GM18511 (cell line): ENCODE results near the gene COL27A1.

ENCODE experiments used
- ATAC-seq: cut with Tn5 transposase; IDR thresholded peaks from one replicate; pipeline ENCODE4 v1.9.1; 2021; ENCODE audit warnings: mild to moderate bottlenecking, moderate library complexity; ENCODE audit not compliant: unreplicated experiment

Gene COL27A1

DNA sequence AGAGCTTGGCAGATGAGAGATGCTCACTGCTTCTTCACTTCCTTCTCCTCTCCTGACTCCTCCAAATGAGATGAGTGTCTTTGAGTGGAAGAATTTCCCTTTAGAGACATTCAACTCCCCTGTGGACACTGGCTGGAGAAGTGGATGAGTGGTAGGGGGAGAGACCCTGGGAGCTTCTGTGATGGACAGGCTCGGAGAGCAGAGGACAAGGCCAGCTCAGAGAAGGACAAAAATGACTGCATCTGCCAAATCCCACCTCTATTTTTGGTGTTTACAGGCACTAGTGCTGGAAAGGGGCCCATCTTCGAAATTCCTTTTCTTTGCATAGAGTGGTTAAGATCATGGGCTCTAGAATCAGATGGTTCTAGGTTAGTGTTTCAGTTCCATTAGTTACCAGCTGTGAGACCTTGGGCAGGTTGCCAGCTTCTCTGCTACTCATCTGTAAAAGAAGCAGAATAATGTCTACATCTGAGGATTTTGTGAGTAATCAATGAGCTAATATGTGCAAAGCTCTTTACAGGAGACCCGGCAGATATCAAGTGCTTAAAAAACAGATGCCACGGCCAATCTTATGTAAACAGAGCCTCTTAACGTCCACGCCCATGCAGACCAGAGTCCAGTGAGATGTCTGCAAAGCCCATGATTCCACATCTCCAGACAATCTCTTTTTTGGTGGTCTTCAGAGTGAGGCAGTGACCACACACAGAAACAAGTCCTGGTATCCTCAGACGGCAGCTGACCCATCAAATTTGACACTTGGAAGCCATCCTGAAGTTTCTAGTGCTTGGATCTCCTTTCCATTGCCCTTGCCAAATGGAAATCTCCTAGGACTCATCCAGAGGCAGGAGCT, 13.6 kb upstream of the COL27A1 start:
- ATAC-seq: no peak

DNA sequence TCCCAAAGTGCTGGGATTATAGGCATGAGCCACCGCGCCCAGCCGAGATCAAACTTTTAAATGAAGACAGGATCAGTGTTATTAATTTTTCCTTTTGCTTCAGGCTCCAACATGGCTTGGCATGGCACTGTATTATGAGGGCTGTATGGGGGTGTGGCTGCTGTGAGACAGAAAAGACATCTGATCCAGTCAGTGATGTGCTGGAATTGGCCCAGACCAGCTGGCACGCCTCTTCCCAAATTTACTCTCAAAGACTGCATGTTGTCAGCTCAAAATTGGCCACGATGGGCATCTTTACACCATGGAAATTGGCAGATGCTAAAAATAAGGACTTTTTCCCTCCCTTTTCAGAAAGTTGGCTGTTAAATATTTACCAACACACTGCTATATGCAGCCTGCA, 12.1 kb upstream of the COL27A1 start:
- ATAC-seq: no peak

DNA sequence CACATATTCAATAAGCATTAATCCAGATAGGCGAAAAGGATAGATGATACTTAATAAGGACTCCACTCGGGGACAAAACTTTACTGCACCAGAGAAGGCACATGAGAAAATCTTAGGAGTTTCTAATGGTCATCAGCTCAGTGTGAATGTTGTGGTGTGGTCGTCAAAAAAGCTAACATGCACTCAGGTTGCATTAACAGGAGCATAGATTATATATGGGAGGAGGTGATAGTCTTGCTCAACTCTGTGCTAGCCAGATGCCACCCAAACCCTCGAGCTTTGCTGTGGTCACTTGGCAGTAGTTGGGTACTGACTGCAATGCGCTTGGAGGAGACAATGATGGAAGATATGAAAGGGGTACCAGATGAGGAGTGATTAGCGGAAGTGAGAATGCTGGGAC, 8.6 kb upstream of the COL27A1 start:
- no peak for ATAC-seq

DNA sequence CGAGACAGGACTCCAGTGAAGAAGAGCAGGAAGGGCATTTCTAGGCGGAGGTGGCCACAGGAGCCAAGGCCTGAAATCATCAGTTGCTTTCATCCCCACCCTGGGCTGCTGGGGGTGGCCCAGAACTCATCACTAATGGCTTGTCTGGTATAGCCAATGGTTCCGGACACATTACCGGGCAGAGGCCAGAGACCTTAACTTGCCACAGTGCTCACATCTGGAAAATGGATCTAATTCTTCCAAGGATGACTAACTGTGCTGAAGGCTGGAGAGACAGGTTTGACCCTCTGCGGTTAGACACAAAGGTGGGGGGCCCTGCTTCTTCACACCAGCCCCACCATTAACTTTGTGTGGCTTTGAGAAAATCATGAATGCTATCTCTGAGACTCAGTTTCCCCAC, 6.2 kb upstream of the COL27A1 start:
- no peak for ATAC-seq

DNA sequence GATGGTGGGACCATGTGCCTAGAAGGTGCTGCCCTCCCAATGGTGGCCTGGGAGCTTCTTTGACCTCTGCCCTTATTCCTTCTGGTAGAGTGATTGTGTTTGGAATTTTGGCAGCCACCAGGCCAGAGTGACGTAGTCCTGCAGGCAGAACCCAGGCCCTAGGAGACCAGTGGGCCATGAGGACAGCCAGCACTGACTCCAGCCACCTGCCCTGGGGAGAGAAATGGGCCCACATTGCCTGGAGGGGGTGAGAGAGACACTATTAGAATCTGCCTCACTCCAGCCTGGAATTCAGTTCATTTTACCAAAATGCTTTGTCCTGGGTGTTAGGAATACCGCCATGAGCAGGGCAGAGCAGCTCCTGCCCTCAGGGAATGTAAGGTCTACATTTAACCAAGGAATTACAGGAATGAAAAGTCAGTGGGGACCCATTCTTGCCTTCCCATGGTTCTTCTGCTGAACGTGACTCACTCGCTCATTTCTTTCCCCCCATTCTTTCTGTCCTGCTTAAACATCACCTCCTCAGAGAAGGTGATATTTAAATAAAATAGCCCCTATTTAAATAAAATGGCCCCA, 5.5 kb upstream of the COL27A1 start:
- no peak for ATAC-seq

DNA sequence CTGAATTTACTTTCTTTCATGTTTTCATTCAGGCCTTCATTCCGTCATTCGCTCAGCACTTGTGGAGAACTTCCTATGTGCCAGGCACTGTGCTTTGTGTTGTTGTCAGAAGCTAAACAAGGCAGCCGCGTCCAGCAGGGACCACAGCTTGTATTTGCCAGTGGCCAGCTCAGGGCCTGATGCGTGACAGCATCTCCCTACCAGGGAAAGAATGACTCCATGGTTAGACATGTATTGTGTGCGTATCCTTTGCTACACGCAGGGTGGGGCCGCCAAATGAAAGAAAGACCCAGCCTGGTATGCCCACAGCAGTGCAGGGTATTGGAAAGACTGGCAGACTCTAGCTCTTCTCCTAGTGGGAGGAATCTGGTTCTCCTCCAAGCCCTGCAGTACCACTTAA, 4.7 kb upstream of the COL27A1 start:
- ATAC-seq: no peak

DNA sequence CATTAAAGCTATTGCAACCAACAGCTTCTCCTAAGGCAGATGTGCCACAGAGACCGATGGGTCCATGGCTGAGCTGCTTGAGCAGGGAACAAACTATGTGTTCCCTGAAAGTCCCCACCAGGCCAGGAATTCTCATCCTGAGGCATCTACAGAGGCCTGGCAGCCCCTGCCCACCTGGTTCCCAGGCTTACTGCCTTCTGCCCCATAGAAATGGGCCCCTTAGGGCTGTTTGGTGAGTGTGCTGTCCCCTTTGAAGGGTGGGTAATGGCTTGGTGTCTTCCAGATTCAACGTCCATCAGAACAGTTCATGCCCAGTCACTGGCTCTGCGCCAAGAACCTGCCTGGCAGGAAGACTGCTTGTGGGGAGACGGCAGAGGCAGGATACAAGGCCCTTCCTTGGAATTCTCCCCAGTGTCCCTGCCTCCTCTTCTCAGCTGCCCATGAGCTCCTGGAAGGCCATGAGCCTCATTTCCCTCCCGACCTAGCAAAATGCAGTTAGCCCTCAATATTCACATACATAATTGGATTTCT, 3.8 kb upstream of the COL27A1 start:
- no peak for ATAC-seq

DNA sequence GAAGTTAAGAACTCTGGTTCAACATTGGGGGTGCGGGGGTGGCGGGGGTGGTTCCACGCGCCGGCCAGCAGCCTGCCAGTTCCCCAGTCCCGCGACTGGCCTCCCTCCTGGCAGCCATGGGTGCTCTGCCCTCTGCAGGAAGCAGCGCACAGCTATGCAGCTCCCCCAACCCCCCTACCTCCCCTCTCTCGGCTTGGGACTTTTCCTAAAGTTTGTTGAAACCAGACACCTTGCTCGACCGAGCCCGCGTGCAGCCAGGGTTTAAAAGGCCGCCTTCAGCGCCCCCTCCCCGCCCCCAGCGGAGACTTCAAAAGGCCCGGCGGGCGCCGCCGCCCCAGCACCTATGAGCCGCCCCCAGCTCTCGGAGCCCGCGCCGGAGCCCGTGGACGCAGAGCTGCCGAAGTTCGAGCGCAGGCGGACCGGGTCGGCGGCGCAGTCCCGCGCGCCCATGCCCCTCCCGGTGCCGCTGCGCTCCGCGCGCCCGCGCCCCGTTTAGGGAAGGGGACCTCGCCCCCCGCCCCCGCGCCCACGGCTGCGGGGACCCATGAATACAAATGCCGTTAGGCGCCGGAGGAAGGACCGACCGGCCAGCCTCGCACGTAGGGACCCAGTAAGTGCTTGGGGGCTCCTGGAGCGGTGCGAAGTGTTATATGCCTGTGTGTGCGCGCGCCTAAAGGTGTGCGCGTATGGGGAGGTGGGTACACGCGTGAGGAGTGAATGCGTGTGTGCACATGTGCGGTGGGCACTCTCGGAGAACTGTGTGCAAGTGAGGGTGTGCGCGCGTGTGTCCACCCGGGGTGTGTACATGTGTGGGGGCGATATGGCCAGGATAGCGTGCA, 1.4 kb upstream of the COL27A1 start:
- ATAC-seq: no peak

DNA sequence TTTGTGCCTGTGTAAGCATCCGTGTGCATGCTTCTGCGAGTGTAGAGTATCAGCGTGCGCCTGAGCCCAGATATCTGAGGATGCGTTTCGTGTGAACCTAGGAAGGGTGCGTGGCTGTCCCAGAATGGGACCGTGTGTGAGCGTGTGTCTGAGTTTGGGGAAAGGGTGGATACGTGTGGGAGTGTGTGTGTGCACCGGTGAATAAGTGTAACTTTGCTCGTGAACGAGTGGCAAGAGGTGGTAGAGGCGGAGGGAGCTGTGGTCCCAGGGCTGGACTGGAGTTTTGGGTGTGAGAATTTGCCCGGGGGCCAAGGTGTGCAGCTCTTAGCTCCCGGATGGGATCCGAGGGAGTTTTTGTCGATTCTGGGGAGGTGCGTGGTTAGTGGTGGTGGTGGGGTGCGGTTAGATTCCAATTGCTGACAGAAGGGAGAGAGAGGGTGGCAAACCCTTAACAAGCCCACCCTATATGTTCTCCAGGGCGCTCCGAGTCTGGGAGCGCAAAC, 686 bp upstream of the COL27A1 start:
- no peak for ATAC-seq

DNA sequence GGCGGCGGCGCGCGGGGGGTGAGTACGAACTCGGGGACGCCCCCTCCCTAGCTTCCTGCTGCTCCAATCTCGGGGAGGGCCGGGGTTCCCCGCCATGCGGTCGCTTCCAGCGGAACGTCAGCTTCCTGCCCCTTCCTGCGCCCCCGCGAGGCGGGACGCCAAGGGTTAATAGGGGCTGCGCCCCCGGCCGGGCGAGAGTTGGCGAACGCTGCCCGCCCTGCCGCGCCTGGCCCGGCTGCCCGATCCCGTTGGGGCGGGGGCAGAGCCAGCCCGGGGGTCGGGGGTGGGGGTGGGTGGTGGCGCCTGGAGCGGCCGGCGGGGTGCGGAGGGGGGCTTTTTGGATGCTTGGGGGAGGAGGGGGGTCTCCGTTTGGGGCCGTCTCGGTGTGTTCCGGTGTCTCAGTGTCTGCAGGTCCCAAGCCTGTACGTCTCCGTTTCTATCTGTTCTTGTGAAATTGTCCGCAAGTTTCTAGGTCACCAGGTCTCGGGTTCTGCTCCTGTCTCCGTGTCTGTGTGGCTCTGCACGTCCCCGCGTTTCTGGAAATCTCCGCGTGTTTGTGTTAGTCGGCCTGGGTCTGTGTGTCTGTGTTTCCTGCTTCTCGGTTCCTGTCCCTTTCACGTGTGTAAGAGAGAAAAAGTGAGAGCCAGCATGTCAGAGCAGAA, 789 bp downstream of the COL27A1 start:
- ATAC-seq: no peak

DNA sequence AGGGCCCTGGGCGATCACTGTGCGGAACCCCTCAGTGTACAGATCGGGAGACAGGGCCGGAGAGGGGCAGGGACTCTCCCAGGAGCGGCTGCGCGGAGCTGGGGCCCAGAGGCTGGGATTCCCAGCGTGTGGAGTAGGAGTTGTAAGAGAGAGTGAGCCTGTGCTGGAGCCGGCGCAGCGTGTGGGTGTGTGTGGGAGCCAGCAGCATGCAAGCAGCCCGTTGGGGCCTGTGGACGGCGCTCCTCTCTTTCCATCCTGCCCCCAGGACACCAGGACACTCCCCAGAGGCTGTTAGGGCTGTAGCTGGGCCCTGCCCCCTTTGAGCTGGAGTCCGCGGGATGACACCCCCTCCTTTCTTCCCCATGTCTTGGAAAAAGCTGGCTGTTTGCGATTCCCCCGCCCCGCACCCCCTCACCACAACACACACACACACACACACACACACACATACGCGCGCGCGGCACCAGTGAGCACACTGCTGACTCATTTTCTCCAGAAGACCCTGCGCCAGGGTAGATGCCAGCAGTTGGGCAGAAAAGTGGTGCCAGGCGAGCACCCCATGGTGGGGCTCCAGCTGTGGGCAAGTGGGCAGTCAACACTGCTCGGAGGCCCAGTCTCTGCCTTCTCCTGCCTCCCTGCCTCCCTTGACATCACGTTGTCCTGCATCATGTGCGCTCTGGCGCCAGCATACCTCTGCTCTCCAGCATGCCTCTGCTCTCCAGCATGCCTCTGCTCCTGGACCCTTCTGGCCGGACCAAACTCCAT, 1.5 kb downstream of the COL27A1 start:
- ATAC-seq: no peak

DNA sequence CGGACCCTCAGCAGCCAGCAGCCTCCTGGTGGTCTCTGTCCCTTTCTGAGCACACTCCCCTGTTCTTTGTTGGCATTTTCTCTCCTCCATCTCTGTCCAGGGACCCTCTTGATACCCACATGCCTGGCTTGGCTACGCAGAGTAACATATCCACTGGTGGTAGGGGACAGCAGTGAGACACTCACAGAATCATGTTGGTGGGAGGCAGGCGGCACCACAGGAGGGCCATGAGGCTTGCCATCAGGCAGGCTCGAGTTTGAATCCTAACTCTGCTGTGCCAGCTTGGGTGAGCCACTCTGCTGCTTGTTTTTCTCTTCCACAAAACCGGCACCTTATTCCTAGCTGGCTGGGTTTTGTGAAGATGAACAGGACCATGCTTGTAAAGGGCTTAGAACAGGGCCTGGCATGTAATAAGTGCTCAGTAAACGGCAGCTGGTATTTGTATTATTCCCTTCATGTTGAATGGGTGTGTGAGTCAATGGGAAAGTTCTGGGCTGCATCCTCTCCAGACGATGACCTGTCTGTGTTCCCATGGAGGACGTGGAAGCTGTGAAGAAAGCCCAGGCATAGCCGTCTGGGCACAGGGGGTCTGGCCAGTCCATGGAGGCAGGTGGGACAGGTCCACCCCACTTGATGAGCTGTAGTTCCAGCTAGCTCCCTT, 2.3 kb downstream of the COL27A1 start:
- ATAC-seq: no peak

DNA sequence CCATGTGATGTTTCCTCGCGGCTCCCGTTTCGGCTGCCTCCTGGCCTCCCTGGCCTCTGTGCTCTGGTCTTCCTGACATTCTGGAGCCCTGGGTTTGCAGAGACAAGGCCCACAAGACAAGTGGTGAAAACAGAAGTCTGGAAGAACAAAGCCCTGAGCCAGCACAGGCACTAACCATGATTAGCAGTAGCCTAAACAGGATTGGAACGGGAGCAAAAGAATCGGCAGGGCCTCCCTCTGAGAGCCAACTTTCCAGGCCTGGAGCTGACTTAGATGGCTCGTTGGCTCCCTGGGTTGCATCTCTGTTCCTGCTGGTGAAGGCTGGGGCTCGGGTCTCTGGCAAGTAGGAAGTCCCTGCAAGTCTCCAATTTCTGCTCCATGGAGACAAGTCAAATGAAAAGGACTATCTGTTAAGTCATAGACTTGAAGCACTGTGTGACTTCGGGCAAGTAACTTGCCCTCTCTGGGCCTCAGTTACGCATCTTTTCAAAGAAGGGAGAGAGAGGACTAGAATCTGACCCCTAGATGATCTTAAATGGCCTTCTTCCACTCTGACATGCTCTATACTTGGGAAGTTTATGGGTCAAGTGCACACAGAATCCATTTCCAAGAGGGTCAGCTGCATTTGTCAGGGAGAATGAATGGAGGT, 3.3 kb downstream of the COL27A1 start:
- no peak for ATAC-seq

DNA sequence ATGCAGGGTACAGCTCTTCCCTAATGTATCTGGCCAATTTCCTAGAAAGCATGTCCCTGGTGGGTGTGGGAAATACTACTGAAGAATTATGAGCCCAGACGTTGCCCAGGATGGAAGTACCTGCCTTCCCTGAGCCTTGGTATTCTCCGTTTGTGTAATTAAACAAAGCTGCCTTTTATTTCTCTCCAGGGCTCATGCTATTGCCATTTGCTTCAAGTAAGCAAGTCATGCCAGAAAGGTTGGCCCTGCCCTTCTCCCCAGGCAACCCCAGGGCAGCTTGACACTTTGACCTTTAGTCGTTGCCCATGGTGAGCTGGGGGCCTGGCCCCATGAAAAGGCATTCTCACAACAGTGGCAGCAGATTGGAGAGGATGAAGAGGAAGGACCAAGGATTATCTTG, 4.4 kb downstream of the COL27A1 start:
- ATAC-seq: no peak

DNA sequence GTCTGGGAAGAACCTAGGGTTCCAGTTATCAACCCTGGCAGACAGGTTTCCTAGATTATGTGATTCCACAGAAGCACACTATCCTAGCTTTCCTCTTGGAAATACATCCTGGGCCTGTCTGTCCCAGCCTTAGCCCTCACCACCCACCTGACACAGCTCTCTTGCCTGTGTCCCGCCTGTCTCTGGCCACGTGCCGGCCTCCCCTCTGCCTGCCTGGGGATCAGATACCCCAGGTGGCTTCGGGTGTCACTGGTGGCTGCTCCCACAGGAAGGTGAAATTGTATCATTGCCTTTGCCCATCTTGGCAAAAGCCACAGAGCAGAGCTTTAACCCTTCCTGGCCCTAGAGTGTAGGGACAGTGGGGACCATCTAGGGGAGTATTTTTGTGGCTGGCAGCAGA, 6.2 kb downstream of the COL27A1 start:
- no peak for ATAC-seq

DNA sequence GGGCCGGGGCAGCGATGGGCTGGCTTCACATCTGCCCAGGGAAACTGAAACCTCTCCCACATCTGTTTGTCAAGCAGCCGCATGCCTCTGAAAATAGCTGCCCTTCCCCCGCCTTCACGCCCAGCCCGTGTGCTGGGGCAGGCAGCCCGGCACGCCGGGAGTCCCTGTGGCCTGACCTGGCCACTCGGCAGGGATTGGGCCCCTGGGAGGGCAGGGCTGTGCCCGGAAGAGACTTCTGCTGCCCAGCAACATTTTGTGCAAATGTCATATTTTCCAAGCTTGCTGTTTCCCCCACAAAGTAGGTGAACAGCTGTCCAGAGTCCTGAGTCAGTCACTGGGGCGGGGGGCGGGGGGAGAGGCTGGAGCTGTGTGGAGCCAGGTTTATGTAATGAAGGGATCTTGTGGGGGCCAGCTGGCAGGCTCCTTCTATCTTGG, 8.2 kb downstream of the COL27A1 start:
- ATAC-seq: no peak

DNA sequence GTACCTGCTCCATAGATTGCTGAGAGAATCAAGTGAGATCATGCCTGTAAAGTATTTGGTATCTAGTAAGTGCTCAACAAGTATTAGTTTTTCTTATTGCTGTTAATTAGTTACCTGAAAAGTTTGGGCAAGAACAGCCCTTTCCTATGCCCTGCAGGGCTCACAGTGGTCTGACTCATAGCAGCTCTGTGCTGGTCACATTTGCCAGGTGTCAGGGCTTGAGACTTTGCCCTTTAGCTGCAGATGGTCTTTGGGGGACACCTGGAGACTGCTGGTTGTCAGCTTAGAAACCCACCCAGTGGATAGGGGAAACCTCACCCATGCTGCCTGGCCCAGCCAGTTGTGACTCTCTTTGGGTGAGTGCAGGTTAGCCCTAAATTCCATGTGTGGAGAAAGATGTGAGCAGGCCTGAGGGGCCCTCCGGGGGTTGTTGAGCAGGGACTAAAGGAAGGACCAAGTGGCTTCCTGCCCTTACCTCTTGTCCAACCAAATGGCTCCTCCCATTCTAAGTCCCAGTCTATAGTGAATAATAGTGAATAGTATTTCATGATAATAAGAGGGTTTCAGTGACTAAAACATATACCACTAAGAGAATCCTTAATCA, 9.0 kb downstream of the COL27A1 start:
- ATAC-seq: peak; percentile 70

DNA sequence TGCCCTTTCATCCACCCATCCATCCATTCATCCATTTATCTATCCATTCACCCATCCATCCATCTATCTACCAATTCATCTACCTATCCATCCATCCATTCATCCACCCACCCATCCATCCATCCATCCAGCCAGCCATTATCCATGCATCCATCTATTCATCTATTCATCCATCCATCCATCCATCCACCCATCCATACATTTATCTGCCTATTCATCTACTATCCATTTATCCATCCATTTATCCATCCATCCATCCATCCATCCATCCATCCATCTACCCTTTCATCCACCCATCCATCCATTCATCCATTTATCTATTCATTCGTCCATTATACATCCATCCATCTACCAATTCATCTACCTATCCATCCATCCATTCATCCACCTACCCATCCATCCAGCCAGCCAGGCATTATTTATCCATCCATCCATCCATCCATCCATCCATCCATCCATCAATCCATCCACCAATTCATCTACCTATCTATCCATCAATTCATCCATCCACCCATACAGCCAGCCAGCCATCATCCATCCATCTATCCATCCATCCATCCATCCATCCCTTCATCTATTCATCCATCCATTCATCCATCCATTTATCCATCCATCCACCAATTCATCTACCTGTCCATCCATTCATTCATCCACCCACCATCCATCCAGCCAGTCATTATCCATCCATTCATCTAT, 10.2 kb downstream of the COL27A1 start:
- ATAC-seq: no peak
